Activated T-helper 17 cell treated with anti-CD3 and anti-CD28 coated beads, Interleukin-2, amount 50 U/mL, for 72 hours (primary cell): ENCODE results near the gene CSTF2. TPM values are rescaled to one million over a fixed set of nuclear protein-coding genes. Genes with fewer than 3 reads are reported as not detected.
"Not testable (repeated sequence)": the region's sequence is repeated elsewhere in the genome, so short reads cannot be mapped to it uniquely, and the experiment has no call there.

Experiments
- ATAC-seq: fragments of 150-1000 bp; cut with Tn5 transposase; replicated peaks from 2 replicates; pipeline ENCODE4 v1.10.0; 2021; ENCODE audit warnings: mild to moderate bottlenecking, moderate library complexity
- H3K27ac Mint-ChIP-seq: one replicate; pipeline ENCODE4 v1.8.0; 2022; ENCODE audit warnings: mixed read lengths
- H3K27me3 Mint-ChIP-seq: one replicate; pipeline ENCODE4 v1.8.0; 2022; ENCODE audit warnings: mixed read lengths
- H3K36me3 Mint-ChIP-seq: one replicate; pipeline ENCODE4 v1.8.0; 2022; ENCODE audit warnings: low read depth, mild to moderate bottlenecking, mixed read lengths
- H3K4me1 Mint-ChIP-seq: one replicate; pipeline ENCODE4 v1.8.0; 2022; ENCODE audit warnings: mixed read lengths
- H3K4me3 Mint-ChIP-seq: one replicate; pipeline ENCODE4 v1.8.0; 2022; ENCODE audit warnings: mild to moderate bottlenecking, mixed read lengths
- H3K9me3 Mint-ChIP-seq: one replicate; pipeline ENCODE4 v1.8.0; 2022; ENCODE audit warnings: mixed read lengths
- total RNA-seq, 2 donors: library from RNA; stranded (reverse); gene quantifications; one replicate each; pipeline ENCODE4 v1.2.3, GENCODE V29; 2022

CSTF2 gene, protein sequence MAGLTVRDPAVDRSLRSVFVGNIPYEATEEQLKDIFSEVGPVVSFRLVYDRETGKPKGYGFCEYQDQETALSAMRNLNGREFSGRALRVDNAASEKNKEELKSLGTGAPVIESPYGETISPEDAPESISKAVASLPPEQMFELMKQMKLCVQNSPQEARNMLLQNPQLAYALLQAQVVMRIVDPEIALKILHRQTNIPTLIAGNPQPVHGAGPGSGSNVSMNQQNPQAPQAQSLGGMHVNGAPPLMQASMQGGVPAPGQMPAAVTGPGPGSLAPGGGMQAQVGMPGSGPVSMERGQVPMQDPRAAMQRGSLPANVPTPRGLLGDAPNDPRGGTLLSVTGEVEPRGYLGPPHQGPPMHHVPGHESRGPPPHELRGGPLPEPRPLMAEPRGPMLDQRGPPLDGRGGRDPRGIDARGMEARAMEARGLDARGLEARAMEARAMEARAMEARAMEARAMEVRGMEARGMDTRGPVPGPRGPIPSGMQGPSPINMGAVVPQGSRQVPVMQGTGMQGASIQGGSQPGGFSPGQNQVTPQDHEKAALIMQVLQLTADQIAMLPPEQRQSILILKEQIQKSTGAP
- 10 to 100 TPM; 28.8 to 51.2 TPM for total RNA-seq

DNA sequence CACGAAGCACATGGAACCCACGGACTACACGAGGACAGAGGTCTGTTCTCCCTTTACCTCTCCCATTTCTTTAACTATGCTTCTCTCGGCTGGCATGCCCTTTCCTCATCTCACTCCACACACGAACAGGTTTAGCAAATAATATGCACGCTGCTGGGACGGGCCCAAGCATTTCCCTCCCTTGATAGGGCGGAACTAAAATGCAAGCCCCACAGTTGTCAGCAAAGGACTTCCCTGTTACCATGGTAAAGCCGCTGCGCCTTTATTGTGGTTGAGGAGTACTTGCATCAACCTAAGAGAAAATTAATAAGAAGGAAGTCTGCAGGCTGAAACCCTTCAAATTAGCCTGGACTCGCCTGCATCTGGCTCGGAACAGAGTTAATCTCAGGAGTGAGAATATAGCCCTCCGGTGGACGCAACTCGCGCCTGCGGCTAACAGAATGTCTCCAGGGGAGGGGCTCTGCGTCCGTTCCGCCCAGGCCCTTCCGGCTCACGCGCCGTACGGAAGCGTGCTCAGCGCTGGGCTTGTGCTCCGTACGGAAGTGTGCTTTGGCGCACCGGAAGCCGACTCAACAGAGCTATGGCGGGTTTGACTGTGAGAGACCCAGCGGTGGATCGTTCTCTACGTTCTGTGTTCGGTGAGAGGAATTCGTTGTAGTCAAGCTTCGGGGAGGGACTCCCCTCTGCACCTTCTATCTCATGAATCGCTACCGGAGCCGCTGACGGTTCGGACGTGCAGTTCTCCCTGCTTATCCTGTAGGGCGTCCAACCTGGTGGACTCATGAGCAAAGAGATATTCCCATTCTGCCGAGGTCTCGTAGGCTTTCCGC is at the start of gene CSTF2:
Gene CSTF2, plus strand, starts transcription at position 555 of the 830 bp plus-strand sequence. Its CDS starts 26 bp downstream, at position 581.
- Mint-ChIP-seq H3K4me1 (peaks cover 6% of the 10 kb centered on the region), H3K9me3 (no peaks in the 10 kb centered on the region), H3K27me3 (no peaks in the 10 kb centered on the region), H3K27ac (peak within 1 kb of the TSS; percentile 81), H3K36me3 (peaks cover 38% of the 10 kb centered on the region), H3K4me3 (peak within 1 kb of the TSS; percentile 83)
- ATAC-seq = peak; percentile 100

- not testable (repeated sequence) for H3K4me1 Mint-ChIP-seq, ATAC-seq, H3K27me3 Mint-ChIP-seq, H3K9me3 Mint-ChIP-seq, H3K4me3 Mint-ChIP-seq, H3K27ac Mint-ChIP-seq, H3K36me3 Mint-ChIP-seq
These were observed 23.8 kb upstream of the CSTF2 start for GRCh38 chrX:100796371-100796770.

DNA sequence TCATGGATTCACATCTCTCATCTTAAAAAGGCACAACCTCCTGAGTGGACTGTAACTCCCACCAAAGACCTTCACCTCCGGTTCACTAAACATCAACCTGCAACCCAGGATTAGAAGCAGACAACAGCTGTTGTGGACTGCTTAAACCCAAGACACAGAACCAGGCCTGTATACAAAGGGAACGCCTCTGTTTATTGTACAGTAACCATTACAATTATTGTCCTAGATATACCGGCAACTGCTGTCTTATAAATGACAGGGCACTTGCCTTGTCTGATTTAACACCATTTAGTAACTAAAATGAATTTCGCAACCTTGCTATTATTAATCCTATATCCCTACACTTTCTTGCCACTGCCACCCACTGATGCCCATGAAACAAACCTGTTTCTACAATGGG is 22.8 kb upstream of the CSTF2 start:
- no peak for ATAC-seq
- H3K36me3 Mint-ChIP-seq = no peaks in the 10 kb centered on the region
- no peaks in the 10 kb centered on the region for H3K9me3 Mint-ChIP-seq
- H3K27ac Mint-ChIP-seq = no peak overlapping the region
- no peaks in the 10 kb centered on the region for H3K27me3 Mint-ChIP-seq
- no peak overlapping the region for H3K4me3 Mint-ChIP-seq
- no peaks in the 10 kb centered on the region for H3K4me1 Mint-ChIP-seq

DNA sequence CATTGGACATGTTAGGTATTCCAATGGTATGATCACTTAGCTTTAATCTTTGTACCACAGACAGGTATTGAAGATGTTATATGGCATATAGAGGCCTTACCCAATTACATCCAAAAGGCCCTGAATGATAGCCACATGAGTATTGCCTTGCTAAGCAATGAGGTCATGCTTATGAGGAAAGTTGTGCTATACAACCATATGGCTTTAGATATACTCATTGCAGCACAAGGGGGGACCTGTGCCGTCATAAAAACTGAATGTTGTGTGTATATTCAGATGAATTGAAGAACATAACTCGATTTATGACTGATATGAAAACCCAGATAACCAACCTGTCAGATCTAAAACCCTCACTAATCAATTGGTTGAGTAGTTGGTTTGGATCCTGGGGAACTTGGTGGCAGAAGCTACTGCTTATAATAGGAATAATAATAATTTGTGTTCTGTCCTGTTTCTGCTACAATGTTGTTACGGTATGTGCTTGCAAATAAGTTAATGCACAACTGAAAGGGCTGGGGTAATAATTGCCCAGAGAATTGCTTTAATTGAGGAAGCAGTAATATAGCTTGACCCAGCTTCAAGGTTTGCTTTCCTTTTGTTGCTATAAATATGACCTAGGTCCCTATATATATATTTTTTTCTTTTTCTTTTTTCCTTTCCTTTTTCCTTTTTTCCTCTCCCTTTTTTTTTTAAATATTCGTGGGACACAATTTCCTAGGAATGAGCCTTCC is 21.5 kb upstream of the CSTF2 start:
- Mint-ChIP-seq H3K4me1 (no peaks in the 10 kb centered on the region), H3K36me3 (no peaks in the 10 kb centered on the region), H3K27me3 (no peaks in the 10 kb centered on the region), H3K27ac (no peak overlapping the region), H3K4me3 (no peak overlapping the region), H3K9me3 (no peaks in the 10 kb centered on the region)
- no peak for ATAC-seq

GRCh38 chrX:100802843-100803242 is 17.3 kb upstream of the CSTF2 start:
- no peak overlapping the region for H3K27ac Mint-ChIP-seq
- H3K27me3 Mint-ChIP-seq = peaks cover 4% of the 10 kb centered on the region
- ATAC-seq = no peak
- no peak overlapping the region for H3K4me3 Mint-ChIP-seq
- H3K36me3 Mint-ChIP-seq = no peaks in the 10 kb centered on the region
- no peaks in the 10 kb centered on the region for H3K9me3 Mint-ChIP-seq
- no peaks in the 10 kb centered on the region for H3K4me1 Mint-ChIP-seq

GRCh38 chrX:100804780-100805179 is 15.4 kb upstream of the CSTF2 start:
- no peak for ATAC-seq
- H3K4me3 Mint-ChIP-seq = no peak overlapping the region
- H3K9me3 Mint-ChIP-seq = no peaks in the 10 kb centered on the region
- no peaks in the 10 kb centered on the region for H3K36me3 Mint-ChIP-seq
- H3K27ac Mint-ChIP-seq = no peak overlapping the region
- no peaks in the 10 kb centered on the region for H3K4me1 Mint-ChIP-seq
- peaks cover 11% of the 10 kb centered on the region for H3K27me3 Mint-ChIP-seq

GRCh38 chrX:100808265-100808664 is 11.9 kb upstream of the CSTF2 start:
- not testable (repeated sequence) for H3K4me3 Mint-ChIP-seq, H3K27ac Mint-ChIP-seq, ATAC-seq, H3K9me3 Mint-ChIP-seq, H3K4me1 Mint-ChIP-seq, H3K36me3 Mint-ChIP-seq
- peaks cover 14% of the 10 kb centered on the region for H3K27me3 Mint-ChIP-seq

DNA sequence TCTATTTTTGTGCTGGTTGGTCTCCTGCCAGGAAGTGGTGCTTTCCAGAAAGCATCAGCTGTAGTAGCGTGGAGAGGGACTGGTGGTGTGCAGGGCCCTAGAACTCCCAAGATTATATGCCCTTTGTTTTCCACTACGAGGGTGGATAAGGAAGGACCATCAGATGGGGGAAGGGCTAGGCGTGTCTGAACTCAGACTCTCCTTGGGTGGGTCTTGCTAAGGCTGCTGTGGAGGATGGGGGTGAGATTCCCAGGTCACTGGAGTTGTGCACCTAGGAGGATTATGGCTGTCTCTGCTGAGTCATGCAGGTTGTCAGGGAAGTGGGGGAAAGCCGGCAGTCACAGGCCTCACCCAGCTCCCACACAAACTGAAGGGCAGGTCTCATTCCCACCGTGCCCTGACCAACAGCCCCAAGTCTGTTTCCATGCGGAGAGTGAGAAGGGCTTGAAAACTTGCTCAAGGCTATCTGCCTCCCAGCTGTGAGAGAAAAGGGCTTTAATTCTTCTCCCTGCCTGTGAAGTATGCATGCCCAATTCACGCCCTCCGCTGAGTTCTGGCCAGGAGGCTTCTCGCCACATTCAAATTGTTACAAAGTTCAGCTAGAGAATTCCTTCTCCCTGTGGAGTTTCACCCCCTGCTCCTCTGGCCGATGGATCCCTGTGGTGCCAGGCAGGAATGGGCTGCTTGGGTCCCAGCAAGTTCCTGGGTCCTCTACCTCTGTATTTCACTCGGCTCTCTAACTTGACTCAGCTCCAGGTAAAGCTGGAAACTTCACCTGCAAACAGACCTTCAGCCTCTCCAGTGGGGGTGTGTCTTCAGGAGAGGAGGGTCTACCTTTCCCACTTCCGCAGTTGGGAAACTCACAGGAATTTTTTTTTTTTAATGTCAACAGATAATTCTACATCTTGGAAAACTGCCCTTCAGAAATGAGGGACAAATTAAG is 7.7 kb upstream of the CSTF2 start:
- ATAC-seq = no peak
- H3K36me3 Mint-ChIP-seq = no peaks in the 10 kb centered on the region
- H3K27me3 Mint-ChIP-seq = peaks cover 14% of the 10 kb centered on the region
- no peak overlapping the region for H3K27ac Mint-ChIP-seq
- H3K4me1 Mint-ChIP-seq = no peaks in the 10 kb centered on the region
- no peak overlapping the region for H3K4me3 Mint-ChIP-seq
- no peaks in the 10 kb centered on the region for H3K9me3 Mint-ChIP-seq

DNA sequence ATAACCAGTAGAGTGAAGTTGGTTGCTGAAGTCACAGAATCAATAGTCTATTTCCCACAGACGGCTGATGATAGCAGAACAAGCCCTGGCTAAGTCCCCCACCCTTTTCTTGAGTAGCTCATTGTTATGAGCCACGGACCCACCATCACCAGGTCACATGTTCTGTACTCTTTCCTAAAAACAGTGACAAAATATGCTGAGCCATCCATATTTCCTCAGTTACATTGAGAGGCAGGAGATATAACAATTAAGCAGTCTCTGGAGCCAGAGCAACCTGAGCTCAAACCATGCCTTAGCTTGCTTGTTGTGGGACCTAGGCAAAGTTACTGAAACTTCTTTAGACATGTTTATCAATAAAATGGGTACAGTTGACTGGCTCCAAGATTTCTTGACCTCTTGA is 2.9 kb upstream of the CSTF2 start:
- peaks cover 6% of the 10 kb centered on the region for H3K4me1 Mint-ChIP-seq
- H3K4me3 Mint-ChIP-seq = no peak overlapping the region
- H3K27ac Mint-ChIP-seq = no peak overlapping the region
- no peaks in the 10 kb centered on the region for H3K27me3 Mint-ChIP-seq
- ATAC-seq = no peak
- H3K36me3 Mint-ChIP-seq = peaks cover 10% of the 10 kb centered on the region
- no peaks in the 10 kb centered on the region for H3K9me3 Mint-ChIP-seq

DNA sequence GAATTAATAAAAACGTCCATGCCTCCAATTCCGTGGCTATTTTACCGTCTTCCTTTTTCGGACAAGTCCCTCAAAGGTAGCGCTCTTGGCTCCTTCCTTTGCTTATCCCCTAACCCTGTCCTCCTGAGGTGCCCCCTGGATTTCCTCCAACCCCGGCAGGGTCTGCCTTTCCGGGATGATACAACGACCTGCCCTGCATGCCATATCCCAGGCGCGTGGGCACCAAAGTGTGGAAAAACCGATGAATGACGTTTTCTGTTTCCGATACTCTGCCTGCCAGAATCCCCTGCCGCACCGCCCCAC is 706 bp upstream of the CSTF2 start:
- Mint-ChIP-seq H3K4me1 (peaks cover 6% of the 10 kb centered on the region), H3K36me3 (peaks cover 32% of the 10 kb centered on the region), H3K9me3 (no peaks in the 10 kb centered on the region), H3K4me3 (peak overlapping the region; percentile 83), H3K27ac (peak overlapping the region; percentile 81), H3K27me3 (no peaks in the 10 kb centered on the region)
- ATAC-seq = no peak

- Mint-ChIP-seq H3K27me3 (no peaks in the 10 kb centered on the region), H3K4me1 (peaks cover 12% of the 10 kb centered on the region), H3K4me3 (peak overlapping the region; percentile 82), H3K36me3 (peaks cover 90% of the 10 kb centered on the region), H3K27ac (peak overlapping the region; percentile 95), H3K9me3 (no peaks in the 10 kb centered on the region)
- ATAC-seq = peak; percentile 95
These were observed 9.5 kb downstream of the CSTF2 start for GRCh38 chrX:100829730-100830129.

- Mint-ChIP-seq H3K27ac (peak overlapping the region; percentile 95), H3K36me3 (peaks cover 90% of the 10 kb centered on the region), H3K4me1 (peaks cover 12% of the 10 kb centered on the region), H3K9me3 (no peaks in the 10 kb centered on the region), H3K4me3 (peak overlapping the region; percentile 82), H3K27me3 (no peaks in the 10 kb centered on the region)
- peak; percentile 34 for ATAC-seq
These were observed 10.0 kb downstream of the CSTF2 start for GRCh38 chrX:100830143-100830542.

GRCh38 chrX:100830547-100830946 is 10.4 kb downstream of the CSTF2 start:
- H3K36me3 Mint-ChIP-seq = peaks cover 89% of the 10 kb centered on the region
- ATAC-seq = peak; percentile 13
- peak overlapping the region; percentile 95 for H3K27ac Mint-ChIP-seq

More at GRCh38 chrX:100830547-100830946, 10.4 kb downstream of the CSTF2 start:
- Mint-ChIP-seq H3K4me1 (peaks cover 12% of the 10 kb centered on the region), H3K9me3 (no peaks in the 10 kb centered on the region), H3K27me3 (no peaks in the 10 kb centered on the region), H3K4me3 (peak overlapping the region; percentile 82)
